SU-DHL-6 (cell line): ENCODE data around the gene NEDD4.

Experiments
- EZH2phosphoT487 ChIP-seq: fragments of 200-600 bp; sonication (generic), shearing (Covaris generic); conservative IDR thresholded peaks from 2 replicates; pipeline ENCODE4 v1.6.1; 2018; ENCODE audit warnings: mild to moderate bottlenecking, antibody characterized with exemption, low read length, moderate library complexity, mixed read lengths
- TF ChIP-seq, protein P1 (sequence below): fragments of 200-600 bp; sonication (generic); IDR thresholded peaks from one replicate; pipeline ENCODE4 v1.5.1; 2017; ENCODE audit warnings: antibody characterized with exemption, mild to moderate bottlenecking, low read length, moderate library complexity; ENCODE audit not compliant: insufficient read depth, poor library complexity, severe bottlenecking

DNA sequence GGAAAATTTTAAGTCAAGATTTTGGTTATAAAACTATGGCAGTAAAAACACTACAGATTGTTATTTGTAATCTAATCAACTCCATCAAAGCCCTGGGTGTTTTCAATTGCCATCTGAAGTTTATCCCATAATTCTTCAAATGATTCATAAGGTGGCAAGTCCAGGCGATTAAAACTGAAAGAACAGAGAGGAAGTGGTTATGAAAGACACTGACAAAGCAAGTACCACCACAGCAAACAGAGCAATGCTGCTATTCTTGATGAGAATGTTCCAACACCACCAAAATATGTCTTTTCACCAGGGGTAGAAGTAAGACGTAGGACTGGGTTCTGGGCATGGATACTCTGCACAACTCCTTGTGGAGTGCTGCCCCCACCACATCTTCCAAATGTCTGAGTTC is 163.6 kb downstream of the NEDD4 start:
- TF ChIP-seq, protein P1, sequence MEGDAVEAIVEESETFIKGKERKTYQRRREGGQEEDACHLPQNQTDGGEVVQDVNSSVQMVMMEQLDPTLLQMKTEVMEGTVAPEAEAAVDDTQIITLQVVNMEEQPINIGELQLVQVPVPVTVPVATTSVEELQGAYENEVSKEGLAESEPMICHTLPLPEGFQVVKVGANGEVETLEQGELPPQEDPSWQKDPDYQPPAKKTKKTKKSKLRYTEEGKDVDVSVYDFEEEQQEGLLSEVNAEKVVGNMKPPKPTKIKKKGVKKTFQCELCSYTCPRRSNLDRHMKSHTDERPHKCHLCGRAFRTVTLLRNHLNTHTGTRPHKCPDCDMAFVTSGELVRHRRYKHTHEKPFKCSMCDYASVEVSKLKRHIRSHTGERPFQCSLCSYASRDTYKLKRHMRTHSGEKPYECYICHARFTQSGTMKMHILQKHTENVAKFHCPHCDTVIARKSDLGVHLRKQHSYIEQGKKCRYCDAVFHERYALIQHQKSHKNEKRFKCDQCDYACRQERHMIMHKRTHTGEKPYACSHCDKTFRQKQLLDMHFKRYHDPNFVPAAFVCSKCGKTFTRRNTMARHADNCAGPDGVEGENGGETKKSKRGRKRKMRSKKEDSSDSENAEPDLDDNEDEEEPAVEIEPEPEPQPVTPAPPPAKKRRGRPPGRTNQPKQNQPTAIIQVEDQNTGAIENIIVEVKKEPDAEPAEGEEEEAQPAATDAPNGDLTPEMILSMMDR: no peak
- no peak for TF ChIP-seq EZH2phosphoT487
